GM12892 (cell line): ENCODE results near the gene GPA33.

Experiments
- POLR2A ChIP-seq: IDR thresholded peaks from 2 replicates; pipeline ENCODE4 v1.6.1; 2011; ENCODE audit warnings: low read depth, low read length, control low read depth
- POLR2AphosphoS5 ChIP-seq: IDR thresholded peaks from 2 replicates; pipeline ENCODE4 v1.6.1; 2011; ENCODE audit warnings: low read depth, low read length, control low read depth
- TAF1 ChIP-seq: IDR thresholded peaks from 2 replicates; pipeline ENCODE4 v1.6.1; 2011; ENCODE audit warnings: low read depth, mild to moderate bottlenecking, control low read depth, low read length, borderline replicate concordance

DNA sequence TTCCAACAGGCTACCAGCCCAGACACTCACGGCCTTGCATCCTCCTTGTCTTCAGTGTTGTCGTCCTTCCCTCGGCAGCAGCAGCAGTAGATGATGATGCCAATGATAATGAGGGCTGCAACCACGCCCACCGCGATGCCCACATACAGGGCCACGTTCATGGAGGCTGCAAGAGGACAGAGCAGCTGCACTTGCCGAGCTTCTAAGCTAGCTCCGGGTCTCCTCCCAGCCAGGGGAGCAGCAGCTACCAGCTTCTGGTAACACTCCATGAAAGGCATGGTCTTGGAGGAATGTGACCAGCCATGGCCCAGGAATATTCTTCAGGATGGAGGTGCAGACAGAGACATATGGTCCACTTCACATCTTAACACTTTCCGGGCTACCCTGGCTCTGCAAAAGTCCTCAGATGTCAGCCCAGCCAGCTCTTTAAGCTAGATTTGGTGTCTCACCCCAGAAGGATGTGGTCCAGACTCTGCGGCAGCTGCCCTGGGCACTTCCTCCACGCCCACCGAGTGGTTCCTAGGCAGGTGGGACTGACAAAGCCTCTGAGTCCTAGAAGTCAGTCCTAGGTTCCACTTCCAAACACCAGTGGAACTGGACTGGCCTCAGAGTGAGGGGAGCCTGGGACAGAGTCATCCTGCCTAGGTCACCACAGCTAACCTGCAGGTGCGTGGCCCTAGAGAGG lies 35.1 kb downstream of the GPA33 start:
- TF ChIP-seq TAF1: no peak
- TF ChIP-seq POLR2A: no peak
- TF ChIP-seq POLR2AphosphoS5: no peak
